Central memory CD8-positive, alpha-beta T cell (primary cell): ENCODE results near the gene ACSL1.
A peak's percentile ranks its signal among the peaks of the same experiment; 100 is the strongest.
"Not testable (repeated sequence)": the region's sequence is repeated elsewhere in the genome, so short reads cannot be mapped to it uniquely, and the experiment has no call there.

Experiments used
- ATAC-seq: fragments of 150-1000 bp; cut with Tn5 transposase; replicated peaks from 2 replicates; pipeline ENCODE4 v1.10.0; 2022; ENCODE audit warnings: mild to moderate bottlenecking, moderate FRiP score, moderate number of reproducible peaks; ENCODE audit not compliant: poor library complexity, severe bottlenecking; ENCODE audit errors: extremely low read depth
- DNase-seq, 2 donors: peaks; one replicate each; pipeline ENCODE4 v3.0.0; 2021; ENCODE audit warnings: low spot score in 2 of 2
- H3K27ac Mint-ChIP-seq: one replicate; pipeline ENCODE4 v1.8.0; 2022; ENCODE audit warnings: low read depth, mild to moderate bottlenecking, moderate library complexity, mixed read lengths
- H3K27me3 Mint-ChIP-seq: one replicate; pipeline ENCODE4 v1.8.0; 2022; ENCODE audit warnings: mixed read lengths
- H3K36me3 Mint-ChIP-seq: one replicate; pipeline ENCODE4 v1.8.0; 2022; ENCODE audit warnings: mild to moderate bottlenecking, moderate library complexity, mixed read lengths; ENCODE audit not compliant: insufficient read depth
- H3K4me1 Mint-ChIP-seq: one replicate; pipeline ENCODE4 v1.8.0; 2022; ENCODE audit warnings: mixed read lengths
- H3K4me3 Mint-ChIP-seq: one replicate; pipeline ENCODE4 v1.8.0; 2022; ENCODE audit warnings: mild to moderate bottlenecking, moderate library complexity, mixed read lengths
- H3K9me3 Mint-ChIP-seq: one replicate; pipeline ENCODE4 v1.8.0; 2022; ENCODE audit warnings: mixed read lengths

Gene ACSL1

DNA sequence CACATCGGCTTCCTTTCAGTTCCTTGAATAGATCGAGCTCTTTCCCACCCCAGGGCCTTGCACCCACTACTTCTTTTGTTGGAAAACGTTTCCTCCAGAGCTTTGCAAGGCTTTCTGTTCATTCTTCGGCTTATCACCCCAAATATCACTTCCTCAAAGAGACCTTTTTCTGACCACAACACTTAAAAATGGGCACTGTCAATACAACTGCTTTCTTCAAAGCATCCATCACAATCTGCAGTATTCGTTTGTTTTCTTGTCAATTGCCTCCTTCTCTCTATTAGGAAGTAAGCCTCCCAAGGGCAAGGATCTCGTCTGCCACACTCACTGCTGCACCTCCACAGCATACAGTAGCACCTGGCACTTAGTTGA lies 74.2 kb downstream of the ACSL1 start:
- H3K4me1 Mint-ChIP-seq = no peaks in the 10 kb centered on the region
- no peaks in the 10 kb centered on the region for H3K36me3 Mint-ChIP-seq
- no peaks in the 10 kb centered on the region for H3K9me3 Mint-ChIP-seq
- ATAC-seq (no peak), DNase-seq (no peak)
- no peaks in the 10 kb centered on the region for H3K27me3 Mint-ChIP-seq
- H3K27ac Mint-ChIP-seq = no peak overlapping the region
- no peak overlapping the region for H3K4me3 Mint-ChIP-seq

DNA sequence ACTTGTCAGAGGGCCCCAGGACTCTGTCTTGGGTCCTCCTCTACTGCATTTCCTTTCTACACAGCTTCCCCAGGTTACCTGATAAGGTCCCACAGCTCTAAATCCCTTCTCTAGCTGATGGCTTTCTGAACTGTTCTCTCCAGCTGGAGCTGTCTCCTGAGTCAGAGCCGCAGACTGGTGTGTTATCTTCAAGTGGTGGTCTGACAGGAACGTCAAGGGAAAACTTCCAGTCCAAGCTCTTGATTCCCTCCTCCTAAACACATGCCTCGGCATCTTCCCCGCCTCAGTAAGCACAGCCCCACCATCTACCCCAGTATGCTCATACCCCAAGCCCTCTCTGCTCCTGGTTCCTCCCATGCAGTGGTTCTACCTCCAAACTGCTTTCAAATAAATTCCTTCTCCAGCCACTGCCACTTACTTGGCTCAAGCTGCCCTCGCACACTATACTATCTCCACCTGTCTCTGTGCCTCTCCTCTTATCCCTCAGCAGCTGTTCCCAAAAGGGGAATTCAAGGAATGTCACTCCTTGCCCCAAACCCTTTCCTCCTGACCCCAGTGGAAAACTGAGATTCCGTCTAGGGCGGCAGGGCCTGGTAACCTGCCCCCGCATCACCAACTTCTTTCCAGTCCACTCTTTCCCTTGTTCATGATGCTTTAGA lies 74.7 kb downstream of the ACSL1 start:
- DNase-seq (no peak), ATAC-seq (no peak)
- Mint-ChIP-seq H3K27me3 (no peaks in the 10 kb centered on the region), H3K27ac (no peak overlapping the region), H3K36me3 (no peaks in the 10 kb centered on the region), H3K4me3 (no peak overlapping the region), H3K9me3 (no peaks in the 10 kb centered on the region), H3K4me1 (peaks cover 2% of the 10 kb centered on the region)

DNA sequence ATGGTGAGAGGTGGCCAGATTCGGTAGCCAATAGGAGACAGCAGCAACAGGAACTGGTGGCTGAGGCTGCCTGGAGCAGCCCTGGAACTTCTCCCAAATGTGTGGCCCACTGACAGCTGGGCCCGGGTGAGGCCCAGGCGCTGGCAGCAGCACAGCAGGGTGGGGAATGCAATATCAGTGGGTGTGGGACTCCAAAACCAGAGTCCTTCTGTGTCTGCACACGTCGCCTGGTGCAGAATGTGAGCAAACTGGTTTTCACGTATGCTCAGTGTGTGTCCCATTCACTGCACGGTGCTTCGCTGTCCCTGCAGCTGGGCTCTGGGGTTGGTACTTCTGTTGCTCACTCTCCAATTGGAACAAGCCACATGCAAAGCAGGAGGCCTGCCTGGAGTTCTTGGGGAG lies 77.5 kb downstream of the ACSL1 start:
- no peak overlapping the region for H3K27ac Mint-ChIP-seq
- DNase-seq (no peak), ATAC-seq (no peak)
- no peak overlapping the region for H3K4me3 Mint-ChIP-seq
- peaks cover 5% of the 10 kb centered on the region for H3K4me1 Mint-ChIP-seq
- H3K9me3 Mint-ChIP-seq = no peaks in the 10 kb centered on the region
- H3K36me3 Mint-ChIP-seq = no peaks in the 10 kb centered on the region
- no peaks in the 10 kb centered on the region for H3K27me3 Mint-ChIP-seq

DNA sequence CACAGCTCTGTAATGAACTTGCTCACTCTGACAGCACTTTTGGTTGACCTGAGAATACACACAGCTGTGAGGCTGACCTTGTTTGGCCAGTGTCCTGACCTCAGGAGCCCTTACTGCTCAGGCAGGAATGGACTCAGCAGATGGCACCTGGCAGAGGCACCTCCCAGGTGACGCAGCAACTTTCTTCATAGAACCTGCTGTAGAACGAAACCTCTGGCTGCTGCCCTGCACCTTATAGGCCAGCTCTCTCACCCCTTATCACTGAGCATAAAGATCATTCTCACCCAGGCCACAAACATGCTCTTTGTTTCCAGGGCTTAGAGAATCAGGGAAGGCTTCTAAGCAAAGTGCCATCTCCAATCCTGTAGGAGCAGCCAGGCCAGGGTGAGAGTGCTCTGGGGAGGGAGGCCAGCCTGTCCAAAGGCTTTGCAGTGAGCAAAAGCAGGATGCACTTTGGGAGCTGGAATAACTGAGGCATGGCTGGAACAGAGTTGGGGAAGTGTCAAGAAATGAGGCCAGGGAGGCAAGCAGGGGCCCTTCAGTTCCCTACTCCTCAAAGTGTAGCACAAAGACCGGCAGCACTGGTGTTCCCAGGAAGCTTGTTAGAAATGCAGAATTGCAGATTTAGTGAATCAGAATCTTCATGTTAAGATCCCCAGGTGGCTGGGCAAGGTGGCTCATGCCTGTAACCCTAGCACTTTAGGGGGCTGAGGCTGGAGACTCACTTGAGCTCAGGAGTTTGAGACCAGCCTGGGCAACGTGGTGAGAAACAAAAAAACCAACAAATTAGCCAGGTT lies 78.5 kb downstream of the ACSL1 start:
- no peak for ATAC-seq
- no peaks in the 10 kb centered on the region for H3K9me3 Mint-ChIP-seq
- H3K27ac Mint-ChIP-seq = no peak overlapping the region

DNA sequence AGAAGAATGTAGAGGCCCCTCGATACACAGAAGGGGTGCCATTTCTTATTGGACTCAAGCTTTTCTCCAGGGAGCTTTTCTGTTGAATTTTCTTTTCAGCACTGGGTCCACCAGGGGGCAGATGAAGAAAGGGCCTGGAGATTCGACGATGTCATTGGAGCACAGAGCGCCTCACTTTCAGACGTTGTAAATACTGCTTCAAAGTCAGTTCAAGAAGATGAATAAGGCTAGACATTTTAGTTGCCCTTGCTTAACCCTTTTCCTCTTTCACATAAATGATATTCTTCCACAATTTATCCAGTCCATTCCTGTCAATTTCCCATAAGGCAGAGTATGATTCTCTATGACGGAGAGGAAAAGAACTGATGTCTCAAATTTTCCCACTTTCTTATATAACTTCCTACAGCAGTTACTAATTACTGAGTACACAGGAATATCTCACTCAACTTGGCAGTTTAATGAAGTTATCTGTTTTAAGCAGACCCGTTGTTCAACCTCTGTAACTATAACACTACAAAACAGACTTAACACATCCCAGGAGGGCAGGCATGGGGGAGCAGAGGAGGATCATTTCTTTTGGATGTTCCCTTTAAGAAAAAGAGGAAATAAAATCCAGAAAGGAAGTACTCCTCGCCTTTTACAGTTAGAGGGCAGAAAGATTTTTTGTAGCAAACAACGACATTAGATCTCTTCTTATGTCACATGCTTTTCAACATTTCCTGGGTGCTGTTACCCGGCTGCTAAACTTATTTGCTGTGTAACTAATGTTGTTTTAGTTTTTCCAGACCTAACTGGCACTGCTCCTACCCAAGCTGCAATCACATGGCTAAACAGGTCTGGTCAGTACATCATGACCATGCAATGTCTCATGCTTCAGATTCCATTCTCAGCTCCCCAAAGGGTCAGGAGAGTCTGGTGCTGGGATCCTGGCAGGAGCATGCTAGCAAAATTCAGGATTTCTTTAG lies 79.7 kb downstream of the ACSL1 start:
- DNase-seq (peak; percentile 39 to 43), ATAC-seq (peak; percentile 64)
- Mint-ChIP-seq H3K27ac (no peak overlapping the region), H3K4me1 (peaks cover 5% of the 10 kb centered on the region), H3K27me3 (no peaks in the 10 kb centered on the region), H3K36me3 (no peaks in the 10 kb centered on the region), H3K4me3 (no peak overlapping the region), H3K9me3 (no peaks in the 10 kb centered on the region)

More for the DNA sequence above, 78.5 kb downstream of the ACSL1 start:
- Mint-ChIP-seq H3K4me3 (no peak overlapping the region), H3K36me3 (no peaks in the 10 kb centered on the region), H3K27me3 (no peaks in the 10 kb centered on the region), H3K4me1 (peaks cover 5% of the 10 kb centered on the region)
- no peak for DNase-seq

DNA sequence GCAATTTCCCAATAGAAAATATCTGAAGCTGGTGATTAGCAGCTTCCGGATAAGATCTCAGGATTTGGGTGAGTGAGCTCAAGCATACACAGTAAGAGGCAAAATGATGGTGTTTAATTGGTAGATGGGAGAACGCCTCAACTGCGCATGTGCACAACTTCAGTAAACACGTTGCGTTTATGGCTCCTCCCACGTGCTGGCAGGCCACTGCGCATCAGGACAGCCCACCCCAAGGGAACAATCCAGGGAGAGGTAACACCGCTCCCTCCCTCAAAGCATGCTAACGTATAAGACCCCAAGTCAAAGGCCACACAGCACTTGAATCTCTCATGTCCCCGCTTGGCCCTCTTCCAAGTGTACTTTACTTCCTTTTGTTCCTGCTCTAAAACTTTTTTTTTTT lies 81.5 kb downstream of the ACSL1 start:
- no peak for ATAC-seq
- H3K36me3 Mint-ChIP-seq = no peaks in the 10 kb centered on the region
- peaks cover 11% of the 10 kb centered on the region for H3K4me1 Mint-ChIP-seq

DNA sequence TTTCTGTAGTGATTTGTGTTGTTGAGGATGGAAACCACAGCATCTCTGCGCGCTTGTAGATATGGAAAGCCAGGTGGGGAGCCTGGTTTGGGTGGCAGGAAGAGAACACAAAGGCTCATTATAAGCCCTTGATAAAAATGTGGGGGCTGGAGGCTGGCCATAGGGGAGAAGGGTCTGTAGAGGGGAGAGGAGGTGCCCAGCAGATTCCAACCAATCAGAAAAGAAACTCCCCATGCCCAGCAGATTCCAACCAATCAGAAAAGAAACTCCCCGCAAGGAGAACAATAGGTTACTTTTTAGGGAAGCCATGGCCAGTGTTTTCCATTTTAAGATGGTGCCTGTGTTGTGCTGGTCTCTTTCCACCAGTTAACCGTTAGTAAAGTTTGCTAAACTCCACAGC lies 82.1 kb downstream of the ACSL1 start:
- H3K27ac Mint-ChIP-seq = no peak overlapping the region
- no peaks in the 10 kb centered on the region for H3K27me3 Mint-ChIP-seq
- no peak for DNase-seq
- no peaks in the 10 kb centered on the region for H3K36me3 Mint-ChIP-seq
- H3K9me3 Mint-ChIP-seq = no peaks in the 10 kb centered on the region
- no peak overlapping the region for H3K4me3 Mint-ChIP-seq
- H3K4me1 Mint-ChIP-seq = peaks cover 11% of the 10 kb centered on the region
- ATAC-seq = no peak

More for the DNA sequence above, 81.5 kb downstream of the ACSL1 start:
- no peaks in the 10 kb centered on the region for H3K27me3 Mint-ChIP-seq
- H3K27ac Mint-ChIP-seq = no peak overlapping the region
- H3K4me3 Mint-ChIP-seq = no peak overlapping the region
- DNase-seq = no peak
- no peaks in the 10 kb centered on the region for H3K9me3 Mint-ChIP-seq

DNA sequence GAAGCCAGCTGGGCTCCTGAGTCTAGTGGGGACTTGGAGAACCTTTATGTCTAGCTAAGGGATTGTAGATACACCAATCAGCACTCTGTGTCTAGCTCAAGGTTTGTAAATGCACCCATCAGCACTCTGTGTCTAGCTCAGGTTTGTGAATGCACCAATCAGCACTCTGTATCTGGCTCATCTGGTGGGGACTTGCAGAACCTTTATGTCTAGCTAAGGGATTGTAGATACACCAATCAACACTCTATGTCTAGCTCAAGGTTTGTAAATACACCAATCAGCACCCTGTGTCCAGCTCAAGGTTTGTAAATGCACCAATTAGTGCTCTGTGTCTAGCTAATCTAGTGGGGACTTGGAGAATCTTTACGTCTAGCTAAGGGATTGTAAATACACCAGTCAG lies 84.1 kb downstream of the ACSL1 start:
- H3K36me3 Mint-ChIP-seq, H3K4me3 Mint-ChIP-seq, H3K27ac Mint-ChIP-seq, DNase-seq, H3K9me3 Mint-ChIP-seq, ATAC-seq, H3K27me3 Mint-ChIP-seq: not testable (repeated sequence)
- peaks cover 11% of the 10 kb centered on the region for H3K4me1 Mint-ChIP-seq

DNA sequence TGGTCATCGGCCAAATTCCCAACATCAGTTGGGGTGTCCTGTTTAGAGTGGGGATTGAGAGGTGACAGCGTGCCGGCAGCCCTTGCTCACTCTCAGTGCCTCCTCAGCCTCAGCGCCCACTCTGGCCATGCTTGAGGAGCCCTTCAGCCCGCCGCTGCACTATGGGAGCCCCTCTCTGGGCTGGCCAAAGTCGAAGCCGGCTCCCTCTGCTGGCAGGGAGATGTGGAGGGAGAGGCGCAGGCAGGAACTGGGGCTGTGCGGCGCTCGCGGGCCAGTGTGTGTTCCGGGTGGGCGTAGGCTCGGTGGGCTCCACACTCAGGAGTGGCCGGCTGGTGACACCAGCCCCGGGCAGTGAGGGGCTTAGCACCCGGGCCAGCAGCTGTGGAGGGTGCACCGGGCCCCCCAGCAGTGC lies 84.8 kb downstream of the ACSL1 start:
- Mint-ChIP-seq H3K4me1 (peaks cover 8% of the 10 kb centered on the region), H3K4me3 (no peak overlapping the region), H3K27me3 (no peaks in the 10 kb centered on the region), H3K9me3 (no peaks in the 10 kb centered on the region), H3K27ac (no peak overlapping the region), H3K36me3 (no peaks in the 10 kb centered on the region)
- ATAC-seq (no peak), DNase-seq (no peak)

DNA sequence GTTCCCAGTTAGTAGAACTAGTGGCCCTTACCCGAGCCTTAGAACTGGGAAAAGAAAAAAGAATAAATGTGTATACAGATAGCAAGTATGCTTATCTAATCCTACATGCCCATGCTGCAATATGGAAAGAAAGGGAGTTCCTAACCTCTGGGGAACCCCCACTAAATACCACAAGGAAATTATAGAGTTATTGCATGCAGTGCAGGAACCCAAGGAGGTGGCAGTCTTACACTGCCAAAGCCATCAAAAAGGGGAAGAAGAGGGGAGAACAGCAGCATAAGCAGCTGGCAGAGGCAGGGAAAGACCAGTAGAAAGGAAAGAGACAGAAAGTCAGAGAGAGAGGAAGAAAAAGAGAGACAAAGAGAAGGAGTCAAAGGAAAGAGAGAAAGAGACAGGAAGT lies 86.2 kb downstream of the ACSL1 start:
- H3K36me3 Mint-ChIP-seq, H3K4me3 Mint-ChIP-seq, H3K9me3 Mint-ChIP-seq, H3K27me3 Mint-ChIP-seq, ATAC-seq, H3K4me1 Mint-ChIP-seq, DNase-seq: not testable (repeated sequence)
- peak overlapping the region; percentile 54 for H3K27ac Mint-ChIP-seq

DNA sequence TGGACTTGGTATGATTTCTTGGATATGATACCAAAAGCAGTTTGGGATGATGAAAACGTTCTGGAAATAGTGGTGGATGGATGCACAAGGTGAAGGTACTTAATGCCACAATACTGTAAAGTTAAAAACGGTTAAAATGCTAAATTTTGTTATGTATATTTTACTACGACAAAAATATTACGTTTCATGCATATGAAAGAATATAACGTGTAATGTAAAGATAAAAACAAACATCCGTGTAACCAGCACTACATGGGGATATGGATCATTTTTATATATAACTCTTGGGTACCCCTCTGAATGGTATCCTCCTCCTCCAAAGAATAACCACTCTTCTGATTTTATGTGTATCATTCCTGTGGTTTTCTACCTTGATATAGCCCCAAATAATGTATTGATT lies 91.0 kb downstream of the ACSL1 start:
- ATAC-seq (no peak), DNase-seq (no peak)
- peak overlapping the region; percentile 82 for H3K4me3 Mint-ChIP-seq
- H3K4me1 Mint-ChIP-seq = peaks cover 30% of the 10 kb centered on the region
- H3K36me3 Mint-ChIP-seq = peaks cover 17% of the 10 kb centered on the region
- H3K27ac Mint-ChIP-seq = no peak overlapping the region
- H3K27me3 Mint-ChIP-seq = no peaks in the 10 kb centered on the region
- no peaks in the 10 kb centered on the region for H3K9me3 Mint-ChIP-seq

DNA sequence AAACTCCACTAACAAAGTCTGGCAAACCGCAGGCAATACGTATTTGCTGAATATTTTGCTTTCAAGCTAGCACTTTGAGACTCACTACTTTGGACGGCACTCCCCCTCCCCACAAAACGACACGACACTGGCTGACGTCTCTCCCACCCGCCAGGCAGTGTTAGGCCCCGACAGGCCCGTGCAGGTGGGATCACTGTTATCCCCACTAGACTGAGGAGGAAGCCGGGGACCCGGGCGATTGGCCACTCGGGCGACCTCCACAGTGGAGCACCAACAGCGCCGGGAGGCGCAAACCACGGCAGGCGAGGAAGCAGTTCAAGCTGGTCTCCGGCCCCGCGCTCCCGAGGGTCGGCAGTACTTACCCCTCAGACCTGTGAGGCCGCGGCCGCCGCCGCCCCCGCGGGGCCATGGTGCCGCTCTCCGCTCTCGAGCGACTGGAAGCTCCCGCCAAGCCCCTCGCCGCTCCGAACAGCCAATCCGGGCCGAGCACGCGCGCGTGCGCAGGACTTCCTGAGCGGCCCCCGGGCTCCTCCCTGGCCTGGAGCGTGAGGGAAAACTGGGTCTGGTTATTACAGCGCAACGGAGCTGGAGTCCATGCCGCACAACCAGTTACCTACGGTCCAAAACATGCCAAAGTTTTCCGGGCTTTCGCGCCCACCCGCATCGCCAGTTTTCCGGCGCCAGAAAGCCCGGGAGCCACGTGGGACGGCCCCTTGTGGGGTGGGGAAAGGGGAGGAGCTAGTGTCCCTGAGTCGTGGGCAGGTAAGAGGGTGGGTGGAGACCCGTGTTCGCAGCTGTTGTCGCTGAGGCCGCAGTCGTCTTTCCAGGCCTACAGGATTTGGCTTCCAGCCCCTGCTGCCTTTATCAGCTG lies 91.9 kb downstream of the ACSL1 start, which contains the start of gene CENPU:
Gene CENPU, minus strand, starts transcription at position 443 of the 871 bp plus-strand sequence. Its CDS starts 34 bp downstream, at position 409.
- Mint-ChIP-seq H3K9me3 (no peaks in the 10 kb centered on the region), H3K27ac (peak within 1 kb of the TSS; percentile 92), H3K27me3 (no peaks in the 10 kb centered on the region), H3K36me3 (peaks cover 17% of the 10 kb centered on the region), H3K4me1 (peaks cover 26% of the 10 kb centered on the region), H3K4me3 (peak within 1 kb of the TSS; percentile 82)
- ATAC-seq = peak; percentile 96
- DNase-seq = peak; percentile 87 to 91
